K562 (cell line): Measurements from ENCODE around the gene CRYBB1. TPM values are rescaled to one million over a fixed set of nuclear protein-coding genes. Genes with fewer than 3 reads are reported as not detected.

Experiments used
- CEBPG ChIP-seq, 3 experiments: fragments of 200-800 bp in 1 of 3; sonication (Bioruptor generic) in 1 of 3; sonication (generic) in 1 of 3; formaldehyde crosslinking in 1 of 3; IDR thresholded peaks in 2 of 3; conservative IDR thresholded peaks in 1 of 3; 2 replicates each; pipeline versions ENCODE4 v1.6.1 to v1.8.0; 2016 to 2022; ENCODE audit warnings: missing compliant biosample characterization in 2 of 3, missing genetic modification characterization in 2 of 3, mild to moderate bottlenecking in 1 of 3, missing genetic modification reagents in 1 of 3
- KDM5B ChIP-seq: fragments of 200-600 bp; sonication (generic); IDR thresholded peaks from 2 replicates; pipeline ENCODE4 v1.6.1; 2012; ENCODE audit warnings: low read depth, mild to moderate bottlenecking, moderate library complexity, low read length, control low read depth, inconsistent platforms; ENCODE audit not compliant: insufficient replicate concordance
- MYNN ChIP-seq, 2 experiments: sonication (generic); formaldehyde crosslinking in 1 of 2; IDR thresholded peaks; 2 replicates each; pipeline versions ENCODE4 v1.5.0 to v1.6.1; 2016 to 2020; ENCODE audit warnings: antibody characterized with exemption in 1 of 2, missing genetic modification reagents in 1 of 2
- NCOR1 ChIP-seq: fragments of 450-650 bp; IDR thresholded peaks from 2 replicates; pipeline ENCODE4 v1.6.1; 2016; ENCODE audit warnings: mild to moderate bottlenecking, moderate library complexity
- NELFE ChIP-seq: IDR thresholded peaks from 2 replicates; pipeline ENCODE4 v1.6.1; 2011; ENCODE audit warnings: mild to moderate bottlenecking; ENCODE audit not compliant: insufficient read depth, insufficient read length
- NFIC ChIP-seq: fragments of 450-650 bp; IDR thresholded peaks from 2 replicates; pipeline ENCODE4 v1.6.1; 2017; ENCODE audit warnings: mild to moderate bottlenecking, inconsistent platforms
- PURB ChIP-seq: sonication (generic); formaldehyde crosslinking; IDR thresholded peaks from 2 replicates; pipeline ENCODE4 v1.9.0; 2021; ENCODE audit warnings: low read depth, mild to moderate bottlenecking, missing genetic modification reagents
- RCOR1 ChIP-seq, 2 experiments: IDR thresholded peaks; 2 replicates each; pipeline ENCODE4 v1.6.1; 2012; ENCODE audit warnings: low read depth in 2 of 2, low read length in 2 of 2, borderline replicate concordance in 1 of 2, improper control_type of control experiment in 1 of 2
- U2AF1 ChIP-seq: fragments of 200-400 bp; formaldehyde crosslinking; optimal IDR thresholded peaks from 2 replicates; pipeline ENCODE3; 2017; ENCODE audit warnings: mild to moderate bottlenecking, low read depth, low read length, moderate library complexity
- ZNF217 ChIP-seq: sonication (generic); formaldehyde crosslinking; IDR thresholded peaks from 2 replicates; pipeline ENCODE4 v1.8.0; 2022; ENCODE audit warnings: mild to moderate bottlenecking, missing genetic modification reagents
- ZNF583 ChIP-seq: fragments of 250-450 bp; sonication (Bioruptor Pico); IDR thresholded peaks from 2 replicates; pipeline ENCODE4 v1.4.0; 2020
- polyA plus RNA-seq, 8 experiments: library from polyadenylated mRNA; depleted of rRNA in 4 of 8; stranded (reverse) in 5 of 8; unstranded in 3 of 8; fragments of >200 nt; fragmentation: Nextera tagmentation in 2 of 8; fragmentation: Illumina TruSeq in 1 of 8; extraction: Ambion mirVana in 2 of 8; extraction: Trizol in 1 of 8; gene quantifications; 2 replicates each; pipeline versions ENCODE4 v1.2.1 to v1.2.3, GENCODE V29; 2011 to 2014; ENCODE audit warnings: inconsistent platforms in 1 of 8, missing spikeins in 1 of 8
- total RNA-seq, 7 experiments: library from RNA; depleted of rRNA in 6 of 7; stranded (reverse); fragments of >200 nt in 6 of 7; fragmentation: Illumina TruSeq in 2 of 7; extraction: Trizol in 2 of 7; gene quantifications; 2 replicates each; pipeline versions ENCODE4 v1.2.1 to v1.2.3, GENCODE V29; 2011 to 2021; ENCODE audit warnings: low replicate concordance in 1 of 7
- TF ChIP-seq, protein P1 (sequence below): sonication (generic); formaldehyde crosslinking; IDR thresholded peaks from 2 replicates; pipeline ENCODE4 v1.8.1; 2023; ENCODE audit warnings: missing genetic modification reagents, mild to moderate bottlenecking, borderline replicate concordance
- TF ChIP-seq, protein P2 (sequence below): sonication (generic); formaldehyde crosslinking; IDR thresholded peaks from 2 replicates; pipeline ENCODE4 v1.8.0; 2022; ENCODE audit warnings: missing genetic modification reagents, mild to moderate bottlenecking, borderline replicate concordance
- TF ChIP-seq, protein P3 (sequence below), 2 experiments: fragments of 450-650 bp in 1 of 2; IDR thresholded peaks; 2 replicates each; pipeline ENCODE4 v1.6.1; 2011 to 2017; ENCODE audit warnings: low read depth in 2 of 2, antibody characterized with exemption in 1 of 2, borderline replicate concordance in 1 of 2, low read length in 1 of 2, mild to moderate bottlenecking in 1 of 2, mixed read lengths in 1 of 2; ENCODE audit not compliant: control insufficient read depth in 1 of 2

Gene CRYBB1
- total and polyA plus RNA-seq, 9 of the 15 experiments (the other 6 are each of a cell fraction or from before 2014, with no cell fraction given): 0.16 to 0.45 (median 0.33) TPM; not detected in 2

DNA sequence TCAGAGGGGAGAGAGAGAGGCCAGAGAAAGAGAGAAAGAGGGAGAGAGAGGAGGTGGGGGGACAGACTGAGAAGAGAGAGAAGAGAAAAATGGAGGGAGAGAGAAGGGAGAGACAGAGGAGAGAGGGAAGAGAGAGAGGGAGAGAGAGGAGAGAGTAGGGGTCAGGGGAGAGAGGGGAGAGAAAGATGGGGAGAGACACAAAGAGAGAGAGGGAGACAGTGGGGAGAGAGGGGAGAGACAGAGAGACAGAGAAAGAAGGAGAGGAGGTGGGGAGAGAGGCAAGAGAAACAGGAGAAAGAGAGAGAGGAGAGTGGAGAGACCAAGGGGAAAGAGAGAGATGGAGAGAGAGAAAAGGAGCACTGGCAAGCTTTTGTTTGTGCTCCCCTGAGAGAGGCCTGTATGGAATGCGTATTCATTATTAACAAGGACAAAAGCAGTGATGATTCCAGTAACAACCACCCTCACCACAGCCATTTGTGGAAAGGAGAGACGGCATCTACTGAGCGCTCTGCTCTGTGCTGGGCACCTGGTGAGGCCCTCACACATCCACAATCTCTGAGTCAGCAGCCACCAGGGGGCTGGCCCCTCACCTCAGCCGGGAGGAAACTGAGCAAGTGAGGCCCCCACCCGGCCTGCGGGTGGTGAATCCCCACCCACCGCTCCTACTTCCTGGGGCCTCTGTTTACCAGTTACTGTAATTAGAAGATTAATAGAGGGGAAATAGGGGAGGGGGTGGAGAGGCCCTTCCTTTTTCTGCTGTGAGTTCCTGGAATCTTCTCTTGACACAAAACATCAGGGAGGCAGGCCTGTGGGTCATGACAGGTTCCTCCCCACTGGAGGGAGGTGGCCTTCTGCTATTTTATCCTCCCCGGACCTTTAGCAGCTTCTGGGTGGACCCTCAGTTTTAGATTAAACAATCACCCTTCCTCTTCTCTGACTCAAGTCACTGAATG, 24.9 kb upstream of the CRYBB1 start (continued):
- TF ChIP-seq, protein P1, sequence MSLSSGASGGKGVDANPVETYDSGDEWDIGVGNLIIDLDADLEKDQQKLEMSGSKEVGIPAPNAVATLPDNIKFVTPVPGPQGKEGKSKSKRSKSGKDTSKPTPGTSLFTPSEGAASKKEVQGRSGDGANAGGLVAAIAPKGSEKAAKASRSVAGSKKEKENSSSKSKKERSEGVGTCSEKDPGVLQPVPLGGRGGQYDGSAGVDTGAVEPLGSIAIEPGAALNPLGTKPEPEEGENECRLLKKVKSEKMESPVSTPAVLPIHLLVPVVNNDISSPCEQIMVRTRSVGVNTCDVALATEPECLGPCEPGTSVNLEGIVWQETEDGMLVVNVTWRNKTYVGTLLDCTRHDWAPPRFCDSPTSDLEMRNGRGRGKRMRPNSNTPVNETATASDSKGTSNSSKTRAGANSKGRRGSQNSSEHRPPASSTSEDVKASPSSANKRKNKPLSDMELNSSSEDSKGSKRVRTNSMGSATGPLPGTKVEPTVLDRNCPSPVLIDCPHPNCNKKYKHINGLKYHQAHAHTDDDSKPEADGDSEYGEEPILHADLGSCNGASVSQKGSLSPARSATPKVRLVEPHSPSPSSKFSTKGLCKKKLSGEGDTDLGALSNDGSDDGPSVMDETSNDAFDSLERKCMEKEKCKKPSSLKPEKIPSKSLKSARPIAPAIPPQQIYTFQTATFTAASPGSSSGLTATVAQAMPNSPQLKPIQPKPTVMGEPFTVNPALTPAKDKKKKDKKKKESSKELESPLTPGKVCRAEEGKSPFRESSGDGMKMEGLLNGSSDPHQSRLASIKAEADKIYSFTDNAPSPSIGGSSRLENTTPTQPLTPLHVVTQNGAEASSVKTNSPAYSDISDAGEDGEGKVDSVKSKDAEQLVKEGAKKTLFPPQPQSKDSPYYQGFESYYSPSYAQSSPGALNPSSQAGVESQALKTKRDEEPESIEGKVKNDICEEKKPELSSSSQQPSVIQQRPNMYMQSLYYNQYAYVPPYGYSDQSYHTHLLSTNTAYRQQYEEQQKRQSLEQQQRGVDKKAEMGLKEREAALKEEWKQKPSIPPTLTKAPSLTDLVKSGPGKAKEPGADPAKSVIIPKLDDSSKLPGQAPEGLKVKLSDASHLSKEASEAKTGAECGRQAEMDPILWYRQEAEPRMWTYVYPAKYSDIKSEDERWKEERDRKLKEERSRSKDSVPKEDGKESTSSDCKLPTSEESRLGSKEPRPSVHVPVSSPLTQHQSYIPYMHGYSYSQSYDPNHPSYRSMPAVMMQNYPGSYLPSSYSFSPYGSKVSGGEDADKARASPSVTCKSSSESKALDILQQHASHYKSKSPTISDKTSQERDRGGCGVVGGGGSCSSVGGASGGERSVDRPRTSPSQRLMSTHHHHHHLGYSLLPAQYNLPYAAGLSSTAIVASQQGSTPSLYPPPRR: no peak
- TF ChIP-seq NFIC (no peak), MYNN (IDR thresholded peaks at IDR 0.05) (no peak), MYNN (CRISPR knock-in tag; IDR thresholded peaks at IDR 0.05) (no peak), CEBPG (CRISPR knock-in tag; IDR thresholded peaks at IDR 0.05) (no peak), CEBPG (tag; conservative IDR thresholded peaks at IDR 0.05 in 1 of 2, IDR thresholded peaks at IDR 0.05 in 1 of 2) (no peak), PURB (CRISPR knock-in tag) (no peak), NCOR1 (peak; percentile 34; the same call in 1 of the 2 replicates), NELFE (no peak), KDM5B (no peak), RCOR1 (IDR thresholded peaks at IDR 0.05; ENCODE audit: borderline replicate concordance in 1 of 2, low read depth in 2 of 2, low read length in 2 of 2) (peak in 1 of 2 experiments; percentile 17; a peak in 1 of 4 replicates), U2AF1 (no peak), ZNF583 (CRISPR knock-in tag) (no peak), ZNF217 (CRISPR knock-in tag) (no peak)
- TF ChIP-seq, protein P2, sequence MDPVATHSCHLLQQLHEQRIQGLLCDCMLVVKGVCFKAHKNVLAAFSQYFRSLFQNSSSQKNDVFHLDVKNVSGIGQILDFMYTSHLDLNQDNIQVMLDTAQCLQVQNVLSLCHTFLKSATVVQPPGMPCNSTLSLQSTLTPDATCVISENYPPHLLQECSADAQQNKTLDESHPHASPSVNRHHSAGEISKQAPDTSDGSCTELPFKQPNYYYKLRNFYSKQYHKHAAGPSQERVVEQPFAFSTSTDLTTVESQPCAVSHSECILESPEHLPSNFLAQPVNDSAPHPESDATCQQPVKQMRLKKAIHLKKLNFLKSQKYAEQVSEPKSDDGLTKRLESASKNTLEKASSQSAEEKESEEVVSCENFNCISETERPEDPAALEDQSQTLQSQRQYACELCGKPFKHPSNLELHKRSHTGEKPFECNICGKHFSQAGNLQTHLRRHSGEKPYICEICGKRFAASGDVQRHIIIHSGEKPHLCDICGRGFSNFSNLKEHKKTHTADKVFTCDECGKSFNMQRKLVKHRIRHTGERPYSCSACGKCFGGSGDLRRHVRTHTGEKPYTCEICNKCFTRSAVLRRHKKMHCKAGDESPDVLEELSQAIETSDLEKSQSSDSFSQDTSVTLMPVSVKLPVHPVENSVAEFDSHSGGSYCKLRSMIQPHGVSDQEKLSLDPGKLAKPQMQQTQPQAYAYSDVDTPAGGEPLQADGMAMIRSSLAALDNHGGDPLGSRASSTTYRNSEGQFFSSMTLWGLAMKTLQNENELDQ (CRISPR knock-in tag): no peak
- TF ChIP-seq, protein P3, sequence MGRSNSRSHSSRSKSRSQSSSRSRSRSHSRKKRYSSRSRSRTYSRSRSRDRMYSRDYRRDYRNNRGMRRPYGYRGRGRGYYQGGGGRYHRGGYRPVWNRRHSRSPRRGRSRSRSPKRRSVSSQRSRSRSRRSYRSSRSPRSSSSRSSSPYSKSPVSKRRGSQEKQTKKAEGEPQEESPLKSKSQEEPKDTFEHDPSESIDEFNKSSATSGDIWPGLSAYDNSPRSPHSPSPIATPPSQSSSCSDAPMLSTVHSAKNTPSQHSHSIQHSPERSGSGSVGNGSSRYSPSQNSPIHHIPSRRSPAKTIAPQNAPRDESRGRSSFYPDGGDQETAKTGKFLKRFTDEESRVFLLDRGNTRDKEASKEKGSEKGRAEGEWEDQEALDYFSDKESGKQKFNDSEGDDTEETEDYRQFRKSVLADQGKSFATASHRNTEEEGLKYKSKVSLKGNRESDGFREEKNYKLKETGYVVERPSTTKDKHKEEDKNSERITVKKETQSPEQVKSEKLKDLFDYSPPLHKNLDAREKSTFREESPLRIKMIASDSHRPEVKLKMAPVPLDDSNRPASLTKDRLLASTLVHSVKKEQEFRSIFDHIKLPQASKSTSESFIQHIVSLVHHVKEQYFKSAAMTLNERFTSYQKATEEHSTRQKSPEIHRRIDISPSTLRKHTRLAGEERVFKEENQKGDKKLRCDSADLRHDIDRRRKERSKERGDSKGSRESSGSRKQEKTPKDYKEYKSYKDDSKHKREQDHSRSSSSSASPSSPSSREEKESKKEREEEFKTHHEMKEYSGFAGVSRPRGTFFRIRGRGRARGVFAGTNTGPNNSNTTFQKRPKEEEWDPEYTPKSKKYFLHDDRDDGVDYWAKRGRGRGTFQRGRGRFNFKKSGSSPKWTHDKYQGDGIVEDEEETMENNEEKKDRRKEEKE (IDR thresholded peaks at IDR 0.05; ENCODE audit: borderline replicate concordance in 1 of 2, control insufficient read depth in 1 of 2, low read depth in 2 of 2, low read length in 1 of 2): no peak; a peak in 1 of 4 replicates
